Measurements from ENCODE around the gene SGCA.

GRCh38 chr17:50134206-50135110 lies 31.3 kb upstream of the SGCA start:
- TF ChIP-seq CTCF (IDR thresholded peaks at IDR 0.05) (peak in 1 of 3 experiments; percentile 4), POLR2A (IDR thresholded peaks at IDR 0.05) (no peak)

Measured in testis (tissue), 2 donors.